IMR-90 (cell line): ENCODE data around the gene FAM83C. TPM values are rescaled to one million over a fixed set of nuclear protein-coding genes. Genes with fewer than 3 reads are reported as not detected.

Experiments used
- ATAC-seq: fragments of 200-7000 bp; cut with Tn5 transposase; 2 replicates; pipeline ENCODE4 v1.9.1; 2020; ENCODE audit warnings: low read depth, mild to moderate bottlenecking, moderate library complexity
- BruUV-seq: library from RNA; stranded (reverse); fragments of 400-500 nt; replicated peaks from 2 replicates; lab custom pipeline; 2021; lab: Mats Ljungman, UMichigan
- CTCF ChIA-PET: fragments of 300-600 bp; formaldehyde crosslinking; extraction: SDS; loops from one replicate; lab custom pipeline; 2021; ENCODE audit warnings: antibody characterized with exemption; lab: Yijun Ruan, JAX
- POLR2A ChIA-PET: fragments of 300-600 bp; sonication (Branson Sonifier 250); formaldehyde crosslinking; loops from one replicate; lab custom pipeline; 2022; ENCODE audit warnings: antibody characterized with exemption; ENCODE audit not compliant: unreplicated experiment; lab: Charles Lee
- DNase-seq: peaks from one replicate; pipeline ENCODE4 v3.0.0; 2013
- H2AFZ ChIP-seq: replicated peaks from 2 replicates; pipeline ENCODE3; 2013; ENCODE audit warnings: low read length, mild to moderate bottlenecking; ENCODE audit not compliant: poor library complexity
- H2AK5ac ChIP-seq: 2 replicates; pipeline ENCODE4 v1.6.1; 2013; ENCODE audit warnings: low read depth, low read length, inconsistent platforms
- H2AK9ac ChIP-seq: replicated peaks from 2 replicates; pipeline ENCODE3; 2013; ENCODE audit warnings: mild to moderate bottlenecking, low read depth, low read length, moderate library complexity; ENCODE audit not compliant: poor library complexity
- H2BK120ac ChIP-seq: 2 replicates; pipeline ENCODE4 v1.6.1; 2013; ENCODE audit warnings: low read depth, low read length, inconsistent platforms
- H2BK15ac ChIP-seq: 3 replicates; pipeline ENCODE4 v1.6.1; 2013; ENCODE audit warnings: low read depth, low read length, inconsistent platforms
- H2BK20ac ChIP-seq: 2 replicates; pipeline ENCODE4 v1.6.1; 2013; ENCODE audit warnings: low read depth, mild to moderate bottlenecking, inconsistent platforms, low read length, moderate library complexity
- H2BK5ac ChIP-seq: 2 replicates; pipeline ENCODE4 v1.6.1; 2013; ENCODE audit warnings: mild to moderate bottlenecking, low read depth, low read length, inconsistent platforms; ENCODE audit not compliant: poor library complexity, severe bottlenecking
- H3K14ac ChIP-seq: replicated peaks from 2 replicates; pipeline ENCODE4 v1.6.1; 2013; ENCODE audit warnings: low read depth, low read length, inconsistent platforms
- H3K18ac ChIP-seq: 2 replicates; pipeline ENCODE4 v1.6.1; 2013; ENCODE audit warnings: low read depth, low read length, control low read depth
- H3K23ac ChIP-seq: 2 replicates; pipeline ENCODE4 v1.6.1; 2013; ENCODE audit warnings: low read depth, low read length, inconsistent platforms
- H3K27ac ChIP-seq: 2 replicates; pipeline ENCODE4 v1.5.1; 2013; ENCODE audit warnings: mild to moderate bottlenecking, control low read depth, low read length; ENCODE audit not compliant: insufficient read depth
- H3K27me3 ChIP-seq: 2 replicates; pipeline ENCODE4 v1.6.1; 2013; ENCODE audit warnings: low read length; ENCODE audit not compliant: control insufficient read depth, insufficient read depth
- H3K36me3 ChIP-seq: 2 replicates; pipeline ENCODE4 v1.6.1; 2013; ENCODE audit warnings: low read length, mixed read lengths; ENCODE audit not compliant: control insufficient read depth, insufficient read depth
- H3K4ac ChIP-seq: 2 replicates; pipeline ENCODE4 v1.6.1; 2013; ENCODE audit warnings: low read depth, low read length, inconsistent platforms
- H3K4me1 ChIP-seq: 2 replicates; pipeline ENCODE4 v1.6.1; 2013; ENCODE audit warnings: low read length, mixed read lengths; ENCODE audit not compliant: control insufficient read depth, insufficient read depth
- H3K4me2 ChIP-seq: 2 replicates; pipeline ENCODE4 v1.6.1; 2013; ENCODE audit warnings: low read depth, mild to moderate bottlenecking, control low read depth, low read length, moderate library complexity
- H3K4me3 ChIP-seq: 2 replicates; pipeline ENCODE4 v1.5.1; 2013; ENCODE audit warnings: low read depth, mild to moderate bottlenecking, control low read depth, low read length, moderate library complexity; ENCODE audit not compliant: insufficient read depth
- H3K56ac ChIP-seq: 2 replicates; pipeline ENCODE4 v1.6.1; 2013; ENCODE audit warnings: low read length, inconsistent platforms; ENCODE audit not compliant: insufficient read depth; ENCODE audit errors: extremely low read depth
- H3K79me1 ChIP-seq, 2 experiments: 2 replicates each; pipeline ENCODE4 v1.6.1; 2013; ENCODE audit warnings: low read length in 2 of 2, inconsistent platforms in 1 of 2, low read depth in 1 of 2
- H3K9ac ChIP-seq: 2 replicates; pipeline ENCODE4 v1.6.1; 2013; ENCODE audit warnings: low read depth, low read length, control low read depth
- H3K9me1 ChIP-seq: 2 replicates; pipeline ENCODE4 v1.6.1; 2013; ENCODE audit warnings: low read length, inconsistent platforms; ENCODE audit not compliant: insufficient read depth
- H3K9me3 ChIP-seq: 2 replicates; pipeline ENCODE4 v1.6.1; 2013; ENCODE audit warnings: low read length; ENCODE audit not compliant: control insufficient read depth, insufficient read depth
- H4K20me1 ChIP-seq: 2 replicates; pipeline ENCODE4 v1.6.1; 2013; ENCODE audit warnings: low read length, inconsistent platforms; ENCODE audit not compliant: insufficient read depth
- H4K5ac ChIP-seq: 2 replicates; pipeline ENCODE4 v1.6.1; 2013; ENCODE audit warnings: mild to moderate bottlenecking, low read depth, low read length, control low read depth
- H4K8ac ChIP-seq, 2 experiments: 2 replicates each; pipeline ENCODE4 v1.6.1; 2013; ENCODE audit warnings: low read depth in 2 of 2, low read length in 2 of 2, control low read depth in 1 of 2, inconsistent platforms in 1 of 2
- H4K91ac ChIP-seq: 2 replicates; pipeline ENCODE4 v1.6.1; 2013; ENCODE audit warnings: low read depth, low read length, inconsistent platforms; ENCODE audit not compliant: insufficient read depth
- CEBPB ChIP-seq: IDR thresholded peaks from 2 replicates; pipeline ENCODE4 v1.6.1; 2012; ENCODE audit warnings: low read depth, low read length, improper control_type of control experiment
- CHD1 ChIP-seq: IDR thresholded peaks from 2 replicates; pipeline ENCODE4 v1.6.1; 2012; ENCODE audit warnings: low read depth, low read length, improper control_type of control experiment
- FOS ChIP-seq: fragments of 150-350 bp; IDR thresholded peaks from 2 replicates; pipeline ENCODE4 v1.6.1; 2016; ENCODE audit warnings: low read depth, low read length
- MXI1 ChIP-seq: IDR thresholded peaks from 2 replicates; pipeline ENCODE4 v1.6.1; 2012; ENCODE audit warnings: low read depth, mild to moderate bottlenecking, low read length, moderate library complexity, borderline replicate concordance
- RCOR1 ChIP-seq: IDR thresholded peaks from 2 replicates; pipeline ENCODE4 v1.6.1; 2012; ENCODE audit warnings: mild to moderate bottlenecking, low read length, improper control_type of control experiment; ENCODE audit not compliant: insufficient replicate concordance
- dilution Hi-C: fragments of 300-500 bp; cut with HindIII; formaldehyde crosslinking; loops from one replicate; pipeline ENCODE4 v1.14.3; 2018; ENCODE audit warnings: low sequenced_read_pairs; ENCODE audit not compliant: unreplicated experiment
- in situ Hi-C: fragments of 300-500 bp; cut with MboI; formaldehyde crosslinking; loops from 3 replicates; pipeline ENCODE4 v1.14.3; 2019; ENCODE audit warnings: low sequenced_read_pairs, inconsistent platforms, mixed read lengths
- intact Hi-C: fragments of 100-400 bp; cut with micrococcal nuclease; formaldehyde crosslinking; loops from 2 replicates; pipeline ENCODE4 v1.10.0; 2022
- polyA plus RNA-seq, 3 experiments: library from polyadenylated mRNA; depleted of rRNA; stranded (reverse); fragments of >200 nt; gene quantifications; 2 replicates each; pipeline ENCODE4 v1.2.3, GENCODE V29; 2012; ENCODE audit warnings: low replicate concordance in 1 of 3
- total RNA-seq: library from RNA; depleted of rRNA; stranded (reverse); fragments of >200 nt; gene quantifications from 2 replicates; pipeline ENCODE4 v1.2.3, GENCODE V29; 2012

Gene FAM83C
- total and polyA plus RNA-seq, 2 of the 4 experiments (the other 2 are of a cell fraction) = 0.02 TPM; not detected in 1

GRCh38 chr20:35319871-35320197 is 27.6 kb upstream of the FAM83C start:
- peak; percentile 22 for ATAC-seq
- POLR2A ChIA-PET = interaction anchor here (1.1 kb wide), 1 partner anchor 14 kb away, joined by 3 read pairs; no protein-coding TSS in a partner anchor
- peak overlapping the region; percentile 90 for H3K23ac ChIP-seq
- no peaks in the 10 kb centered on the region for H4K20me1 ChIP-seq
- peak overlapping the region; percentile 97 for H2BK20ac ChIP-seq
- peak overlapping the region; percentile 93 for H3K56ac ChIP-seq
- H3K9ac ChIP-seq = peak overlapping the region; percentile 7; the same call in 1 of the 2 replicates
- H4K91ac ChIP-seq = peak overlapping the region; percentile 97
- H4K5ac ChIP-seq = peak overlapping the region; percentile 37
- H3K4me2 ChIP-seq = peak overlapping the region; percentile 41
- CTCF ChIA-PET = interaction anchor here (0.9 to 2.2 kb wide), 2 partner anchors 11 to 13 kb away, joined by 4 to 9 read pairs; no protein-coding TSS in a partner anchor
- H2BK15ac ChIP-seq = peak overlapping the region; percentile 95; the same call in 2 of the 3 replicates
- in situ Hi-C loops = no loop called here
- peak overlapping the region; percentile 99 for H2AK5ac ChIP-seq
- BruUV-seq = no TSS peak
- H2BK5ac ChIP-seq = peak overlapping the region; percentile 97
- H2AK9ac ChIP-seq = peak overlapping the region; percentile 21
- peaks cover 41% of the 10 kb centered on the region for H3K9me1 ChIP-seq
- no peak overlapping the region for H3K4me3 ChIP-seq
- H3K27ac ChIP-seq = peak overlapping the region; percentile 64
- H4K8ac ChIP-seq = peak overlapping the region; percentile 79 to 94
- peaks cover 0 to 47% of the 10 kb centered on the region in 2 experiments; a peak in 2 of 4 replicates for H3K79me1 ChIP-seq
- H3K27me3 ChIP-seq = no peaks in the 10 kb centered on the region
- peak overlapping the region; percentile 96 for H3K4ac ChIP-seq
- peak overlapping the region; percentile 76 for H3K18ac ChIP-seq
- peak overlapping the region; percentile 58 for H2AFZ ChIP-seq
- TF ChIP-seq MXI1 (no peak), RCOR1 (no peak), CHD1 (0 out of 2 replicates have a peak, but pooled peaks have one; percentile 74), FOS (peak; percentile 16; the same call in 1 of the 2 replicates), CEBPB (peak; percentile 32; the same call in 1 of the 2 replicates)
- H3K9me3 ChIP-seq = no peaks in the 10 kb centered on the region
- DNase-seq = peak; percentile 62
- H3K14ac ChIP-seq = peak overlapping the region; percentile 89
- intact Hi-C loops = no loop called here
- no peaks in the 10 kb centered on the region for H3K36me3 ChIP-seq
- H3K4me1 ChIP-seq = peaks cover 40% of the 10 kb centered on the region
- dilution Hi-C loops = no loop called here
- peak overlapping the region; percentile 97 for H2BK120ac ChIP-seq
